ENCODE measurements around the gene TRIM62.
"Not testable (repeated sequence)": the region's sequence is repeated elsewhere in the genome, so short reads cannot be mapped to it uniquely, and the experiment has no call there.

Gene TRIM62

GRCh38 chr1:33132549-33132948 lies 49.3 kb downstream of the TRIM62 start:
- DNase-seq = no peak

DNA sequence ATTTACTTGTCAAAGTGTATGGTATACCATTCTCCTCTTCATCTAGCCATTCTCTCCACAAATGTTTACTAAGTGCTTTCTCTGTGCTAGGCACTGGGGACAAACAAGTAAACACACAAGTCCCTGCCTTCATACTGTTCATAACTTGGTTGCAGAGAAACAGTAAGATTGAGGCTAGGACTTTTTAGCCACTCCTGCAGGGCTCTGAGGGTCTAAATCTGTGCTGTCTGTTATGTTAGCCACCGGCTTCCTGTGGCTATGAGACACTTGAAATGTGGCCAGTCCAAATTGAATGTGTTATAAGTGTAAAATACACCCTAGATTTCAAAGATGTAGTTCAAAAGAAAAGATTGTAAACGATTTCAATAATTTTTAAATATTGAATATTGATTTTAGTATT lies 50.7 kb downstream of the TRIM62 start:
- no peak for DNase-seq

- no peak for DNase-seq
Observed at GRCh38 chr1:33130297-33130696, 51.5 kb downstream of the TRIM62 start.

DNA sequence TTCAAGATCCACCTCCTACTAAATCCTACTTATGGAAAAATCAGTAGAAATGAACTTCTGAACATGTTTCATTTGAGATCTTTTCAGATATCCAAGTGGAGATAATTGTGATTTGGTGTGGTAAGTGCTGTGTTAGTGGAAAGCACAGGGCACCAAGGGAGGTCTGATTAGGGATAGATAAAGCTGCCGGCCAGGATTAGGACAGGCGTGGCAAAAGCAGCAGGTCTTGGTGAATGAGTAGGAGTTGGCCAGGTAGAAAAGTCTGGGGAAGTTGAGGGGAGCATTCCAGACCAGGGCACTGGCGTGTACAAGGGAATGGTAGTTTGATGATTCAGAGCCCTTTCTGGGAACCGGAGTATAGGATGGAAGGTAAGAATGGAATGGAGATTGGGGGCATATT lies 53.1 kb downstream of the TRIM62 start:
- no peak for DNase-seq

DNA sequence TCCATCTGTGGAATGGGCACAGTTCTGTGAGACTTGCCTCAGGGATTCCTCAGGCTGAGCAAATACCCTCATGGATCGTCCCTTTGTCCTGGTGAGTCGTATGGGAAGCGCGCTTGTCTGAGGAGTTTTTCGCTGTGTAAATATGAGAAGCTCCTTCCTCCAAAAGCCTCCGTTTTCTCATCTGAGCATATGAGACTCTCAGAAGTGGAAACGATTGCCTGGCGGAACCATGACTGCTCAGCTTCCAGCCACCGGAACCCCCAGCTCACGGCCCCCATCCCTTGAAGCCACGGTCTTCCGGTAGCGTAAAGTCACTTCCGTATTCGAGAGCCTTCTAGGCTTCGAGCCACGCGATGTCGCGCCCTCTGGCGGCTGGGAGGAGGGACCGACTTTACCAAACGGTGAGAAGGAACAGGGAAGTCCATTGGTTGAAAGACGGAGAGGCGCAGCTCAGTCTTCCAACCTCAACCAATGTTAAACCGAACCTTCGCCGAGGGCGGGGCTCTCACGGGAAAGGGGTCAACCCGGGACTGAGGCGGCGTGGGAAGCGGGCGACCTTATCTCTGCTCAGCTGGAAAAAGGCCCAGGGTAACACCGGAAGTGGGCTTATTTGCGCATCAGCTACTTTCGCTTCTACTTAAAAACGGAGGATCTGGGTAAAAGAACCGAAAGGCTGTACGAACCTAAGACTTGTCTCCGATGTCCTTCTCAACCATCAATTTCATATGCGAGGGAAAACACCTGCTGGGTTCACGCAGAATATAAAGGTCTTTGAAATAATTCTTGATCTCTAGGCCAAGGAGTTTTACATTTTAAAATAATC lies 54.6 kb downstream of the TRIM62 start:
- peak; percentile 99 for DNase-seq

DNA sequence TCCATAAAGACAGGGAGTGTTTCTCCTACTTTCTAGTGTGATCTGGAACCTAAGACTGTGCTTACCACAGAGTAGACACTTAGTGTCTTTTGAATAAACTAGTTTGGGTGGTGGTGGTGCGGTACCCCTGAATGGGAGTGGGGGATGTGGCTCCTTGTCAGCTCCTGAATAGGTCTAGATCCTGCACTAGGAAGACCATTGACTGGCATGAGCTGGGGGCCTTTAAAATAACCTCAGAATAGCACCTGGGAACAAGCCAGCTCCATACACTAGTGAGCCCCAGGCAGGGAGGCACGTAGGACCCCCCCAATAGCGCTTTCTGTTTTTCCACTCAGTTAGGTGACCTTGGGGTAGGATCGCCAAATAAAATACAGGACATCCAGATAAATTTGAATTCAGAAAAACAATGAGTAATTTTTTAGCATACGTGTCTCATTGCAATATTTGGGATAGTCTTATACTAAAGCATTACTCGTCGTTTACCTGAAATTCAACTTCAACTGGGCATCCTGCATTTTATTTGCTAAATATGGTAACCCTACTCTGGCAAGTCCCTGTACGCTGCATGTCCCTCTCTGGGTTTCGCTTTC lies 55.3 kb downstream of the TRIM62 start:
- DNase-seq = no peak

- DNase-seq = not testable (repeated sequence)
Observed at GRCh38 chr1:33124647-33125046, 57.2 kb downstream of the TRIM62 start.

GRCh38 chr1:33123266-33123665 lies 58.6 kb downstream of the TRIM62 start:
- DNase-seq = no peak

DNA sequence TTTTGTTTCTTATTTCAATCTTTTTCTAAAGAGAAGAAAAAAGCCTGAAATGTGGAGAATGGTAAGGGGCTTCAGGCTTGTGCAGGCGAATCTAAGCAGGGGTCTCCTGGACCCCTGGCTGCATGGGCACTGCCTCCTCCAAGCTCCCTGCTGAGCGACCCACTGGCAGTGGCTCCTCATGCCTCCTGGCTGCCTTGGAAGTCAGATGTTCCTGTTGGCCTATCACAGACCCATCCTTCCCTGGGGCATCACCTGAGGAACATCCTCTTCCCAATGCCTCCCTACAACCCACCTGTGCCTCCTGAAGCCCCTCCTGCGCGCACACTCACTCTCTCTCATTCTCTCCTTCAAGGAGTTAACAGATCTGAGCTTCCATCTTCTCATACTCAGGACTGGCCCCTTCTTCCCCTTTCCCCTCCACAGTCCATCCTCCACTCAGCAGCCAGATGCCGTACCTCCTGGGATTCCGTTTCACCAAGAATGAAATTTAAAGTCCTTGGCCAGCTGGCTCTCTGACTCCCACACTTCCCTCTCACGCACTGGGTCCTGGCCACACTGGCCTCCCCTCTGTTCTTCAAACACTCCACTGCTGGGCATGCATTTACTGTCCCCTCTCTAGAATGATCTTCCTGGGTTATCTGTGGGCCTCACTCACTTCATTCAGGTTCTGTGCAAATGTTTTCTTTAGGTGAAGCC lies 59.2 kb downstream of the TRIM62 start:
- DNase-seq = no peak

DNA sequence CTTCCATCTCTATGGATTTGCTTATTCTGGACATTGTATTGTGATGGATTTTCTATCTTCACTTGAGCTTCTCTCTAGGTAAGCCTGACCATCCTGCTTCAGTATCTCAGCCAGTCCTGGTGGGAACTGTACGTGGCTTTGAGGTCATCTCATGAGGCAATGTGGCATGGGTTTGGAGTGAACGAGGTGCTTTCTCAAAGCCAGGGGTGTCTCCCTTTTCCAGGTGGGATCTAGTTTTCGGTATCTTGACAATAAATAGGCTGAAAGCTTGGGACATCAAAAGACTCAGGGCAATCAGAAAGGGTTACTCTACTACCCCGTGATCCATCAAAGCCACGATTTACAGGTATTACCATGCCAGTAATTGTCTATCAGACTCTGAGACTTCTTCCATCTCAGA lies 60.1 kb downstream of the TRIM62 start:
- no peak for DNase-seq

DNA sequence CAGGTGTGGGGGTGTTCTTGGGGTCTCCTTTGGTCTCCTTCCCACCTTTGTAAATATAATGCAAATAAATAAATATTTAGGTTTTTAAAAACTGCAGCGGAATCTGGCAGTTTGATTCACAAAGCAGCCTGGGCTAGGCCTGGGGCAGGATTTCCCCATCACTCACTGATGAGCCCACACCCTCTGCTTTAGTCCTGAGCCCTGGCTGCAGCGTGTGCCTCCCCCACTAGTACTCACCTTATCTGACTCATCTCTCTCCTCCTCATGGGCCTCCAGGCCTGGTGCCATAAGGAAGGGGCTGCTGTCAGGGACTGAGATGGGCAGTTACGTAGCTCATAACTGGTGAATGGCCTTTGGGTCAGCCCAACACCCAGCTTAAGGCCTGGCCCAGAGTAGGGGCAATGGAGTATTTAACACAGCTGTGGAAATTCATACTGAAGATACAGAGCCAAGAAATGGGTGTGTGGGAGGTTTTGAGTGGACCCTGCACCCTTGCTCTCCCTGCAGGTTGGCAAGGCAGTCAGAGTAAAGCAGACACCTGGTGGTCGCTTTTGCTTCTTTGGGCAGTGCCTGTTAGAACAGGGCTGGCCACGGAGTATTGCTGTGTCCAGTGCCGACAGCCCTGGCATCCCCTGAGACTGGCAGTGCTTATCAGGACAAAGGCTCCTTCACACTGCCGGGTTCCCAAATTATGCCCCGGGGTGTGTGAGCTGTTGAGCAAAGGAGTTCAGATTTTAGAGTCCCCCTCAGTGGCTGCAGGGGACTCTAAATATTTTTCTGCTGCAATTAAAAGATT lies 61.2 kb downstream of the TRIM62 start:
- no peak for DNase-seq

DNA sequence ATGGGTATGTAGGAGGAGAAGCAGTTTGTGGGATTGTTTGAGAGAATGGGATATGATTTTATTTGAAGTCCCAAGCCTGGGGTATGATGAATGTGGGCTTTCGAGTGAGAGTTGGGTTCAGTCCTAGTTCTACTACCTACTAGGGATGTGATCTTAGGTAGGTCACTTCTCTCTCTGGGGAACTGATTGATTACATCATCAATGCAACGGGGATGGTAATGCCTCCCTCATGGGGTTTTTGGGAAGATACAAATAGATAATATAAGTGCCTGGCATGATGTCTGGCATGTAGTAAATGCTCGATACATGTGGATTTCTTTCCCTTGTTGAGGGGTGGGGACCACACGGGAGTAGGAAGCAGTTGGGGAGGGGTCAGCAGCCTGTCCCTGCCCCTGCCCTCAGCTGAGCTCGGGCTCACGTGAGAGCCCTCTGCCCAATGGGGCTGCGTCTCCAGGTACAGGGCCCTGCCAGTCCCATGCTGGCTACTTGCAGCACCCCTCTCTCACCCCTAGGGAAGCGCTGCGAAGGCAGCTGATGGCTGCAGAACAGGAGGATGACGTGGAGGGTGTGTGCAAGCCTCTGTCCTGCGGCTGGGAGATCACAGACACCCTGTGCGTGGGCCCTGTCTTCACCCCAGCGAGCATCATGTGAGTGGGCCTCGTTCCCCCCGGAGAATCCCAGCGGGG lies 62.2 kb downstream of the TRIM62 start:
- DNase-seq = no peak

DNA sequence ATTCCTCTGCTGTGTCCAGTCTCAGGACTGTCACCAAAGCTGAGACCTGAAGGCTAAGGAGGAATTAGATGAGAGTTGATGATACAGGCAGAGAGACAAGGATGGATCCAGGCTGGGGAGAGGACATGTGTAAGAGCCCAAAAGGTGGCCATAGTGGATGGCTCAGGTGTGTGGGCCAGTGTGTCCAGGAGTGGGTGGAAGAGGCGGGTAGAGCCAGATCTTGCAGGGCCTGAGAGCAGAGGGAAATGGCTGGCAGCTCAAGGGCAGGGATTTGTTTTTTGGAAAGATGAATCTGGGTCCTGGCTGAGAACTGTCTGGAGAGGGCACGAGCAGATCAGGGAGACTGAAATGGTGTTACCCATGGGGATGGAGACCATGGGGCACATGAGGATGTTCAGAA lies 62.8 kb downstream of the TRIM62 start:
- DNase-seq = no peak

- no peak for DNase-seq
Observed at GRCh38 chr1:33118274-33118673, 63.6 kb downstream of the TRIM62 start.

DNA sequence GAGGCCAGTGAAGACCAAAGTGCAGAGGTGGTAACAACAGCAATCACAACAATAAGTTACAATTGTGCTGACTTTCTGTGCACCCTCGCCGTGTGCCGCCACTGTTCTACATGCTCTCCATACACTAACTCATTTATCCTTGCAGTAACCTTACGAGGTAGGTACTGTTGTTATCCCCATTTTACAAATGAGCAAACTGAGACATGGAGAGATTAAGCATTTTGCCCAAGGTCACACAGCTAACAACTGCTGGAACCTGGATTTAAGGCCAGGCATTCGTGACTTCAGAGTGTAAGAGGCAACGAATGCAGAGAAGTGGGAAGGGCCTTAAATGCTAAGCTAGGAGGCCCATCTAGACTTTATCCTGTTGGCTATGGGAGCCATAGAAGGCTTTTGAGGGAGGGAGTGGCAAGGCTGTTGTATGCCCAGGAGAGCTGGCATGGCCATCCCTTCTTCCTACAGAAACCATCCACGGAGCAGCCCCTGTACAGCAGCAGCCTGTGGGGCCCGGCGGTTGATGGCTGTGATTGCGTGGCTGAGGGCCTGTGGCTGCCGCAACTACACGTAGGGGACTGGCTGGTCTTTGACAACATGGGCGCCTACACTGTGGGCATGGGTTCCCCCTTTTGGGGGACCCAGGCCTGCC lies 64.3 kb downstream of the TRIM62 start:
- no peak for DNase-seq

- no peak for DNase-seq
Observed at GRCh38 chr1:33111965-33112364, 69.9 kb downstream of the TRIM62 start.

DNA sequence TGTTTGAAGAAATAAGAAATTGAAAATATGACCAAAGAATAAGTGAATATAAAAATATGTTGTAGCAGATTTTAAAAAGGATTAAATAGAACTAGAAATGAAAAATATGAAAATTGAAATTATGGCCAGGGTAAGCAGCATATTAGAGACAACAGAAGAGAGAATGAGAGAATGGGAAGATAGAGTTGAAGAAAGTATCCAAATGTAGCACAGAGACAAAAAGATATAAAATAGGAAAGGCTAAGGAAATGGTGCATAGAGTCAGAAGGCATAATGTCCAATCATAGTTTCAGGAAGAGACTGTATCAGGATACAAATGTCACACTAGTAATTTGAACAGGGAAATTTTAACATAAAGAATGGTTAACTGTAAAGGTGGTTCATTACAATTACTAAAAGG lies 71.4 kb downstream of the TRIM62 start:
- DNase-seq = no peak

DNA sequence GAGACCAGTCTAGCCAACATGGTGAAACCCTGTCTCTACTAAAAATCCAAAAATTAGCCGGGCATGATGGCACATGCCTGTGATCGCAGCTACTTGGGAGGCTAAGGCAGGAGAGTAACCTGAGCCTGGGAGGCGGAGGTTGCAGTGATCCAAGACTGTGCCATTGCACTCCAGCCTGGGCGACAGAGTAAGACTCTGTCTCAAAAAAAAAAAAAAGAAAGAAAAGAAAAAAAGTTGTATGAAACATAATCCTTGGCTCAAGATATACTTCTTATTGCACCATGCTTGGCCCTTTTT lies 81.8 kb downstream of the TRIM62 start:
- not testable (repeated sequence) for DNase-seq

DNA sequence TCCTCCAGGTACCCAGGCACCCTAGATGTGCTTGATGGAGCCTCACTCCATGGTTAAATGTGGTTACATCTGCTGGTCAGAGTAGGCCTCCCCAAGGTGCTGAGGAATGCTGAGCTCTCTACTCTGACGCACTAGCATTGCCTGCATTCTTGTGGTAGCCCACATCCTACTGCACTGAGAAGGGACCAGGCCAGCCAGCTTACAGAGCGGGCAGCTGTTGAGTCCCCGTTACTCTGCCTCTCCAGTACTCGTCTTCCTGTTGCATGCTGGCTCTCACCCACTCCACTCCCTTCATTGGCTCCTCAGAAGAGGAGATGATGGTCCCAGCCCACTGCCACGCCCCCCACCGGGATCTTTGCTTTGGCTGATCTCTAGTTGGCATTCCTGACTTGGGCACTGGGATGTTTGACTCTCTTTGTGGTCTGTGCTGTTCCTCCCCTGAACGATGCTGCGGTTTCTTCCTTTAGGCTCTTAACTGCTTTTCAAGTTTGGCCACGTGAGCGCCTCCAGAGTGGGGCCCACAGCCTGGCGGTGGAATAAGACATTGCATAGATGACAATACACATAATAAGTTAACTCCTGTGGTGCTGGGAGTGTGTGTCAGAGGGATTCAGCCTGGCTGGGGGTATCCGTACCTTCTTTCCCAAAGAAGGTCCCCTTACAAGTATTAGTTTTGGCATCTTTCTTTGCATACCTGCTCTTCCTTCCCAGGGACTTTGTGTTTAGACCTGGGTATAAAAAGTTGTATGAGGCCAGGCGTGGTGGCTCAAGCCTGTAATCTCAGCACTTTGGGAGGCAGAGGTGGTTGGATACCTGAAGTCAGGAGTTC lies 82.3 kb downstream of the TRIM62 start:
- DNase-seq = peak; percentile 80

DNA sequence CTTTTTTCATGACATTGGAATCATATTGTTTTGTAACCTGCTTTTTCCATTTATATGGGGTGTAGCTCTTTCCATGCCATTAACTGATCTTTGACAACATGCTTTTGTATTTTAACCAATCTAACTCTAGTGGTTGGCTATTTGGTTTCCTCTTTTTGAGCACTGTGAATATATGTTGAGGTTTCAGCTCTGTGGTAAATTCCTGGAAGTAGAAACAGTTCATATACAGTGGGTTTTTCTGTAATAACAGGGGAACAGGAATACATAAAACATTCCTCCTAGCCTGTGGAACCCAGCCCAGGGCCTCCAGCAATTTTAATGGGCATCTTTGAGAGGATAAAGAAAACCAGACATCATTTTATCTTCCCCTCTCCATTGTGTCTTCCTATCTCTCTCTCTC lies 83.5 kb downstream of the TRIM62 start:
- DNase-seq = no peak

GRCh38 chr1:33097762-33098161 lies 84.1 kb downstream of the TRIM62 start:
- no peak for DNase-seq

All from right forelimb (tissue), 1 donor.